Stomach (tissue), 9 donors: Measurements from ENCODE around the gene RIMOC1. TPM values are rescaled to one million over a fixed set of nuclear protein-coding genes. Genes with fewer than 3 reads are reported as not detected.

Source experiments
- DNase-seq, 2 donors: peaks; one replicate each; pipeline versions ENCODE4 v3.0.0 to v3.0.0-alpha.2; 2013 to 2019
- H3K27ac ChIP-seq, 5 donors: fragments of 200-600 bp in 4 of 5; sonication (generic) in 4 of 5; one replicate each; pipeline ENCODE4 v1.5.1; 2013 to 2019; ENCODE audit warnings: mild to moderate bottlenecking in 1 of 5, moderate library complexity in 1 of 5
- H3K27me3 ChIP-seq, 3 donors: fragments of 200-600 bp; sonication (generic); one replicate each; pipeline ENCODE4 v1.5.1; 2017 to 2019; ENCODE audit warnings: mixed run types in 1 of 3
- H3K36me3 ChIP-seq, 4 donors: fragments of 200-600 bp; sonication (generic); 1 replicate in 3 of 4; 2 replicates in 1 of 4; pipeline ENCODE4 v1.5.1; 2016 to 2019
- H3K4me1 ChIP-seq, 4 donors: fragments of 200-600 bp; sonication (generic); one replicate each; pipeline ENCODE4 v1.5.1; 2016 to 2019
- H3K4me3 ChIP-seq, 4 donors: fragments of 200-600 bp; sonication (generic) in 3 of 4; one replicate each; pipeline ENCODE4 v1.5.1; 2016 to 2019; ENCODE audit warnings: mild to moderate bottlenecking in 1 of 4
- H3K9me3 ChIP-seq, 4 donors: fragments of 200-600 bp; sonication (generic); one replicate each; pipeline ENCODE4 v1.5.1; 2016 to 2019
- CTCF ChIP-seq, 7 experiments: fragments of 450-650 bp in 4 of 7; fragments of 200-600 bp in 3 of 7; sonication (generic) in 3 of 7; IDR thresholded peaks; one replicate each; pipeline ENCODE4 v1.5.1; 2016 to 2019; ENCODE audit warnings: antibody characterized with exemption in 7 of 7, control low read depth in 2 of 7, mild to moderate bottlenecking in 1 of 7
- EP300 ChIP-seq: sonication (generic); formaldehyde crosslinking; IDR thresholded peaks from one replicate; pipeline ENCODE4 v1.6.1; 2017; ENCODE audit warnings: antibody characterized with exemption
- POLR2A ChIP-seq, 4 donors: fragments of 450-650 bp; IDR thresholded peaks; one replicate each; pipeline ENCODE4 v1.6.1; 2016; ENCODE audit warnings: antibody characterized with exemption in 4 of 4, control low read depth in 2 of 4, mild to moderate bottlenecking in 1 of 4, moderate library complexity in 1 of 4
- POLR2AphosphoS5 ChIP-seq, 3 donors: sonication (generic); formaldehyde crosslinking; IDR thresholded peaks; one replicate each; pipeline ENCODE4 v1.6.1; 2016; ENCODE audit warnings: antibody characterized with exemption in 3 of 3
- WGBS, 5 donors: extraction: QIAGEN DNeasy Blood & Tissue Kit in 3 of 5; methylation state at CpG; one replicate each; pipeline versions ENCODE4 v1.1.5 to v1.1.7; 2013 to 2018; 5-methylcytosine and 5-hydroxymethylcytosine counted together
- intact Hi-C: fragments of 100-400 bp; cut with DNase I; formaldehyde crosslinking; loops from one replicate; pipeline ENCODE4 v1.15.1; 2023; ENCODE audit warnings: low total_unique reads
- polyA plus RNA-seq, 3 donors: library from polyadenylated mRNA; stranded (reverse); fragments of 200-250 nt; gene quantifications; one replicate each; pipeline ENCODE4 v1.2.3, GENCODE V29; 2013
- total RNA-seq, 5 donors: library from RNA; depleted of rRNA; stranded (reverse); fragments of >200 nt; gene quantifications; one replicate each; pipeline versions ENCODE4 v1.1.0 to v1.2.3, GENCODE V29; 2014 to 2016
- donor health status: healthy with polysubstance abuse.
- donor health status: Bipolar disorder and iron deficiency.
- donor health status: healthy.

RIMOC1 gene
- total and polyA plus RNA-seq, 8 donors: 5.6 to 33.8 (median 8.4) TPM

- 86 to 96% (median 92%) methylated on average over 4 of the region's 4 CpGs for whole genome bisulfite sequencing, 5 donors
- H3K4me3 ChIP-seq: no peak overlapping the region
- intact Hi-C loops: no loop called here
- H3K4me1 ChIP-seq: peaks cover 16 to 30% (median 22%) of the 10 kb centered on the region in 4 donors
- no peak for TF ChIP-seq POLR2A (IDR thresholded peaks at IDR 0.05)
- H3K9me3 ChIP-seq: no peaks in the 10 kb centered on the region
- H3K27me3 ChIP-seq: no peaks in the 10 kb centered on the region
- H3K36me3 ChIP-seq: peaks cover 37 to 67% (median 61%) of the 10 kb centered on the region in 4 donors
- DNase-seq: no peak
- peak overlapping the region in 2 of 5 donors; percentile 19 to 30 for H3K27ac ChIP-seq
Observed at GRCh38 chr5:41908374-41909079, 4.4 kb downstream of the RIMOC1 start.

- no peak overlapping the region for H3K4me3 ChIP-seq
- intact Hi-C loops: no loop called here
- H3K27ac ChIP-seq: no peak overlapping the region
- peaks cover 23 to 82% (median 75%) of the 10 kb centered on the region in 4 donors for H3K36me3 ChIP-seq
- H3K4me1 ChIP-seq: no peaks in the 10 kb centered on the region
- WGBS, 5 donors: 84 to 95% (median 87%) methylated on average over 2 of the region's 2 CpGs
- DNase-seq: no peak
- H3K9me3 ChIP-seq: no peaks in the 10 kb centered on the region
- TF ChIP-seq CTCF (IDR thresholded peaks at IDR 0.05) (no peak), POLR2A (IDR thresholded peaks at IDR 0.05) (no peak), POLR2AphosphoS5 (IDR thresholded peaks at IDR 0.05) (no peak), EP300 (no peak)
- H3K27me3 ChIP-seq: no peaks in the 10 kb centered on the region
Observed at GRCh38 chr5:41918105-41918504, 14.0 kb downstream of the RIMOC1 start.

GRCh38 chr5:41921166-41921565 is 17.0 kb downstream of the RIMOC1 start:
- no peak for TF ChIP-seq POLR2A (IDR thresholded peaks at IDR 0.05)
- TF ChIP-seq POLR2AphosphoS5 (IDR thresholded peaks at IDR 0.05): no peak
- no peak for TF ChIP-seq CTCF (IDR thresholded peaks at IDR 0.05)
- TF ChIP-seq EP300: no peak
- H3K27ac ChIP-seq: no peak overlapping the region
- H3K4me3 ChIP-seq: no peak overlapping the region
- 92 to 97% (median 96%) methylated on average over 1 of the region's 1 CpG for whole genome bisulfite sequencing, 5 donors
- no peak for DNase-seq
- H3K27me3 ChIP-seq: no peaks in the 10 kb centered on the region
- intact Hi-C loops: no loop called here
- peaks cover 0 to 14% (median 7%) of the 10 kb centered on the region in 4 donors for H3K4me1 ChIP-seq
- H3K9me3 ChIP-seq: no peaks in the 10 kb centered on the region
- H3K36me3 ChIP-seq: peaks cover 17 to 52% (median 48%) of the 10 kb centered on the region in 4 donors

GRCh38 chr5:41921874-41922273 is 17.7 kb downstream of the RIMOC1 start:
- H3K36me3 ChIP-seq: peaks cover 17 to 45% (median 44%) of the 10 kb centered on the region in 4 donors

More at GRCh38 chr5:41921874-41922273, 17.7 kb downstream of the RIMOC1 start:
- Histone ChIP-seq H3K4me1 (peaks cover 0 to 21% (median 9%) of the 10 kb centered on the region in 4 donors), H3K27ac (no peak overlapping the region), H3K9me3 (no peaks in the 10 kb centered on the region), H3K27me3 (no peaks in the 10 kb centered on the region), H3K4me3 (no peak overlapping the region)
- TF ChIP-seq POLR2AphosphoS5 (IDR thresholded peaks at IDR 0.05) (no peak), CTCF (IDR thresholded peaks at IDR 0.05) (no peak), POLR2A (IDR thresholded peaks at IDR 0.05) (no peak), EP300 (no peak)
- WGBS, 5 donors: 74 to 97% (median 81%) methylated on average over 1 of the region's 1 CpG
- DNase-seq: no peak
- intact Hi-C loops: no loop called here
